ENCODE measurements around the gene TIMM22. TPM values are rescaled to one million over a fixed set of nuclear protein-coding genes. Genes with fewer than 3 reads are reported as not detected.

The TIMM22 gene
- total and polyA plus RNA-seq, 2 of the 13 experiments (the other 11 are each of a cell fraction or from before 2014, with no cell fraction given), result 6.2 to 15.5 TPM

- TF ChIP-seq NFAT5 (CRISPR knock-in tag; IDR thresholded peaks at IDR 0.05) (peak; percentile 31; the same call in 1 of the 2 replicates), ZNF18 (CRISPR knock-in tag; IDR thresholded peaks at IDR 0.05; ENCODE audit: insufficient replicate concordance) (peak; percentile 82), SOX13 (IDR thresholded peaks at IDR 0.05) (no peak), SOX13 (CRISPR knock-in tag; conservative IDR thresholded peaks at IDR 0.05 in 1 of 2, IDR thresholded peaks at IDR 0.05 in 1 of 2) (peak in 1 of 2 experiments; percentile 59; a peak in 1 of 4 replicates), ZSCAN22 (CRISPR knock-in tag; IDR thresholded peaks at IDR 0.05) (no peak), E2F1 (CRISPR knock-in tag; IDR thresholded peaks at IDR 0.05) (peak; percentile 88), BRD4 (CRISPR knock-in tag; IDR thresholded peaks at IDR 0.05) (peak; percentile 52), ZNF674 (CRISPR knock-in tag; IDR thresholded peaks at IDR 0.05; ENCODE audit: low read depth) (no peak), ZNF574 (CRISPR knock-in tag; IDR thresholded peaks at IDR 0.05) (peak; percentile 94), ZNF790 (CRISPR knock-in tag; IDR thresholded peaks at IDR 0.05; ENCODE audit: borderline replicate concordance) (peak; percentile 83; the same call in 1 of the 2 replicates), CBX5 (CRISPR knock-in tag; IDR thresholded peaks at IDR 0.05; ENCODE audit: borderline replicate concordance) (peak; percentile 88), NPAS2 (CRISPR knock-in tag; IDR thresholded peaks at IDR 0.05; ENCODE audit: borderline replicate concordance) (peak; percentile 73; the same call in 1 of the 2 replicates), ZNF383 (CRISPR knock-in tag; IDR thresholded peaks at IDR 0.05; ENCODE audit: borderline replicate concordance) (no peak), SMARCE1 (IDR thresholded peaks at IDR 0.05; ENCODE audit: borderline replicate concordance) (no peak), ZNF780A (CRISPR knock-in tag; IDR thresholded peaks at IDR 0.05) (0 out of 2 replicates have a peak, but pooled peaks have one; percentile 43), NFIB (CRISPR knock-in tag; IDR thresholded peaks at IDR 0.05; ENCODE audit: borderline replicate concordance) (no peak)
- TF ChIP-seq, protein P1, sequence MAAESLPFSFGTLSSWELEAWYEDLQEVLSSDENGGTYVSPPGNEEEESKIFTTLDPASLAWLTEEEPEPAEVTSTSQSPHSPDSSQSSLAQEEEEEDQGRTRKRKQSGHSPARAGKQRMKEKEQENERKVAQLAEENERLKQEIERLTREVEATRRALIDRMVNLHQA (CRISPR knock-in tag; IDR thresholded peaks at IDR 0.05), result no peak
Observed at GRCh38 chr17:996554-997344, at the start of gene TIMM22 (continued).
